Rectal smooth muscle tissue (tissue), 1 donor: ENCODE data around the gene KCNH6.

Experiments
- H3K27ac ChIP-seq: one replicate; pipeline ENCODE4 v1.7.0; 2013; ENCODE audit warnings: low read depth, low read length, inconsistent platforms
- H3K27me3 ChIP-seq: one replicate; pipeline ENCODE4 v1.7.0; 2013; ENCODE audit warnings: low read length; ENCODE audit not compliant: control insufficient read depth, insufficient read depth
- H3K36me3 ChIP-seq: one replicate; pipeline ENCODE4 v1.7.0; 2013; ENCODE audit warnings: low read length; ENCODE audit not compliant: control insufficient read depth, insufficient read depth
- H3K4me1 ChIP-seq: one replicate; pipeline ENCODE4 v1.7.0; 2013; ENCODE audit warnings: low read length; ENCODE audit not compliant: control insufficient read depth, insufficient read depth
- H3K4me3 ChIP-seq: one replicate; pipeline ENCODE4 v1.7.0; 2013; ENCODE audit warnings: low read length
- H3K9ac ChIP-seq: one replicate; pipeline ENCODE4 v1.7.0; 2013; ENCODE audit warnings: low read length

KCNH6 gene

GRCh38 chr17:63519972-63520882 is 2.9 kb upstream of the KCNH6 start:
- H3K4me1 ChIP-seq, result no peaks in the 10 kb centered on the region
- no peak overlapping the region for H3K9ac ChIP-seq
- H3K27ac ChIP-seq, result no peak overlapping the region
- no peak overlapping the region for H3K4me3 ChIP-seq
- H3K36me3 ChIP-seq, result no peaks in the 10 kb centered on the region
- H3K27me3 ChIP-seq, result peaks cover 3% of the 10 kb centered on the region

GRCh38 chr17:63524051-63524450 is 893 bp downstream of the KCNH6 start:
- Histone ChIP-seq H3K27me3 (peaks cover 3% of the 10 kb centered on the region), H3K9ac (no peak overlapping the region), H3K36me3 (no peaks in the 10 kb centered on the region), H3K4me1 (no peaks in the 10 kb centered on the region), H3K27ac (no peak overlapping the region), H3K4me3 (no peak overlapping the region)

- Histone ChIP-seq H3K27ac (no peak overlapping the region), H3K36me3 (no peaks in the 10 kb centered on the region), H3K4me1 (no peaks in the 10 kb centered on the region), H3K9ac (no peak overlapping the region), H3K27me3 (peaks cover 3% of the 10 kb centered on the region), H3K4me3 (no peak overlapping the region)
These were observed 2.2 kb downstream of the KCNH6 start for GRCh38 chr17:63525190-63525946.

- Histone ChIP-seq H3K36me3 (no peaks in the 10 kb centered on the region), H3K9ac (no peak overlapping the region), H3K27me3 (peaks cover 3% of the 10 kb centered on the region), H3K4me3 (no peak overlapping the region), H3K4me1 (no peaks in the 10 kb centered on the region), H3K27ac (no peak overlapping the region)
These were observed 3.7 kb downstream of the KCNH6 start for GRCh38 chr17:63526861-63527260.

GRCh38 chr17:63528183-63528582 is 5.0 kb downstream of the KCNH6 start:
- H3K9ac ChIP-seq, result no peak overlapping the region
- no peaks in the 10 kb centered on the region for H3K4me1 ChIP-seq
- H3K36me3 ChIP-seq, result no peaks in the 10 kb centered on the region
- peaks cover 3% of the 10 kb centered on the region for H3K27me3 ChIP-seq
- no peak overlapping the region for H3K27ac ChIP-seq
- H3K4me3 ChIP-seq, result no peak overlapping the region

GRCh38 chr17:63529711-63530556 is 6.8 kb downstream of the KCNH6 start:
- Histone ChIP-seq H3K4me3 (no peak overlapping the region), H3K36me3 (no peaks in the 10 kb centered on the region), H3K27me3 (no peaks in the 10 kb centered on the region), H3K9ac (no peak overlapping the region), H3K4me1 (no peaks in the 10 kb centered on the region), H3K27ac (no peak overlapping the region)

- no peaks in the 10 kb centered on the region for H3K36me3 ChIP-seq
- H3K27ac ChIP-seq, result no peak overlapping the region
- H3K4me1 ChIP-seq, result no peaks in the 10 kb centered on the region
- no peak overlapping the region for H3K9ac ChIP-seq
- no peak overlapping the region for H3K4me3 ChIP-seq
- no peaks in the 10 kb centered on the region for H3K27me3 ChIP-seq
These were observed 7.4 kb downstream of the KCNH6 start for GRCh38 chr17:63530557-63531021.

GRCh38 chr17:63531022-63531965 is 8.1 kb downstream of the KCNH6 start:
- Histone ChIP-seq H3K9ac (no peak overlapping the region), H3K4me1 (no peaks in the 10 kb centered on the region), H3K27ac (no peak overlapping the region), H3K4me3 (no peak overlapping the region), H3K27me3 (no peaks in the 10 kb centered on the region), H3K36me3 (no peaks in the 10 kb centered on the region)

GRCh38 chr17:63533433-63534077 is 10.4 kb downstream of the KCNH6 start:
- H3K36me3 ChIP-seq, result no peaks in the 10 kb centered on the region
- H3K27me3 ChIP-seq, result peaks cover 8% of the 10 kb centered on the region
- no peak overlapping the region for H3K9ac ChIP-seq
- H3K4me1 ChIP-seq, result no peaks in the 10 kb centered on the region
- no peak overlapping the region for H3K27ac ChIP-seq
- H3K4me3 ChIP-seq, result no peak overlapping the region

GRCh38 chr17:63534078-63534570 is 11.0 kb downstream of the KCNH6 start:
- no peak overlapping the region for H3K27ac ChIP-seq
- no peak overlapping the region for H3K4me3 ChIP-seq
- H3K27me3 ChIP-seq, result peaks cover 11% of the 10 kb centered on the region
- H3K4me1 ChIP-seq, result no peaks in the 10 kb centered on the region
- H3K9ac ChIP-seq, result no peak overlapping the region
- no peaks in the 10 kb centered on the region for H3K36me3 ChIP-seq
